Activated naive CD8-positive, alpha-beta T cell treated with anti-CD3 and anti-CD28 coated beads, Interleukin-2, amount 50 U/mL, for 24 hours (primary cell): ENCODE measurements around the gene CHRNE.
A peak's percentile ranks its signal among the peaks of the same experiment; 100 is the strongest.
"Not testable (repeated sequence)": the region's sequence is repeated elsewhere in the genome, so short reads cannot be mapped to it uniquely, and the experiment has no call there.

Experiments used
- ATAC-seq: fragments of 150-1000 bp; cut with Tn5 transposase; one replicate; pipeline ENCODE4 v1.10.0; 2021
- DNase-seq: peaks from one replicate; pipeline ENCODE4 v3.0.0; 2021
- H3K27ac Mint-ChIP-seq: one replicate; pipeline ENCODE4 v1.8.0; 2021; ENCODE audit warnings: mild to moderate bottlenecking, mixed read lengths
- H3K27me3 Mint-ChIP-seq: one replicate; pipeline ENCODE4 v1.8.0; 2021; ENCODE audit warnings: mixed read lengths
- H3K36me3 Mint-ChIP-seq: one replicate; pipeline ENCODE4 v1.8.0; 2021; ENCODE audit warnings: low read depth, mixed read lengths
- H3K4me1 Mint-ChIP-seq: one replicate; pipeline ENCODE4 v1.8.0; 2021; ENCODE audit warnings: mixed read lengths
- H3K4me3 Mint-ChIP-seq: one replicate; pipeline ENCODE4 v1.8.0; 2021; ENCODE audit warnings: mild to moderate bottlenecking, moderate library complexity, mixed read lengths
- H3K9me3 Mint-ChIP-seq: one replicate; pipeline ENCODE4 v1.8.0; 2021; ENCODE audit warnings: mixed read lengths

The CHRNE gene

DNA sequence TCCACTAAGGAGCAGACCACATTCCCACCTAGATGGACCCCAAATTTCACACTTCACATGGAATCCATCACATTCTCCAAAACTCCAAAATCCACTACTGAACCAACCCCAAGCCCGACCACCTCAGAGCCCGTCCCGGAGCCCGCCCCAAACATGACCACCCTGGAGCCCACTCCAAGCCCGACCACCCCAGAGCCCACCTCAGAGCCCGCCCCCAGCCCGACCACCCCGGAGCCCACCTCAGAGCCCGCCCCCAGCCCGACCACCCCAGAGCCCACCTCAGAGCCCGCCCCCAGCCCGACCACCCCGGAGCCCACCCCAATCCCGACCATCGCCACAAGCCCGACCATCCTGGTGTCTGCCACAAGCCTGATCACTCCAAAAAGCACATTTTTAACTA, 30.7 kb upstream of the CHRNE start:
- Mint-ChIP-seq H3K27ac (peak overlapping the region; percentile 49), H3K4me1 (peaks cover 28% of the 10 kb centered on the region), H3K36me3 (peaks cover 19% of the 10 kb centered on the region), H3K4me3 (peak overlapping the region; percentile 23), H3K27me3 (no peaks in the 10 kb centered on the region), H3K9me3 (no peaks in the 10 kb centered on the region)
- no peak for ATAC-seq
- DNase-seq = no peak

GRCh38 chr17:4932756-4933155, 29.9 kb upstream of the CHRNE start:
- H3K27me3 Mint-ChIP-seq = no peaks in the 10 kb centered on the region
- H3K4me3 Mint-ChIP-seq = no peak overlapping the region
- DNase-seq (no peak), ATAC-seq (no peak)
- H3K27ac Mint-ChIP-seq = no peak overlapping the region
- peaks cover 18% of the 10 kb centered on the region for H3K36me3 Mint-ChIP-seq
- H3K9me3 Mint-ChIP-seq = no peaks in the 10 kb centered on the region
- peaks cover 21% of the 10 kb centered on the region for H3K4me1 Mint-ChIP-seq

DNA sequence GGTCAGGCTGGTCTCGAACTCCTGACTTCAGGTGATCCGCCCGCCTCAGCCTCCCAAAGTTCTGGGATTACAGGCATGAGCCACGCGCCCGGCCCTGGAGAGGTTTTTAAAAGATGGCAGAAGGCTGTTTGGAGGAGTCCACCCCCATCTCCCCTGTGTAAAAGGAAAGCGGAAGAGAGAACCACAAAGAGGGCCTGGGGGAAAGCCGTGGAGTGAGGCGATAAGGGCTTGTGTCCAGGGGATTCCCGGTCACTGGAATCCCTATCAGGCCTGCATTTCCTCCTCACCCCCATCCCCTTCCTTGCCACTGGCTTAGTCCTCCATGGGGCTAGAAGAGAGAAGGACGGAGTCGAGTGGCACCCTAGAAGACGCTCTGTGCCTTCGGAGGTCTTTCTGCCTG, 29.1 kb upstream of the CHRNE start, which contains the start of gene GP1BA:
Gene GP1BA (plus strand): TSS at position 315 of the 400 bp plus-strand sequence. CDS start 328 bp downstream, outside the sequence.
- ATAC-seq = no peak
- Mint-ChIP-seq H3K27ac (no peak within 1 kb of the TSS), H3K4me1 (peaks cover 20% of the 10 kb centered on the region), H3K4me3 (no peak within 1 kb of the TSS), H3K36me3 (peaks cover 15% of the 10 kb centered on the region), H3K27me3 (no peaks in the 10 kb centered on the region), H3K9me3 (no peaks in the 10 kb centered on the region)
- DNase-seq = no peak

GRCh38 chr17:4928881-4929280, 26.0 kb upstream of the CHRNE start:
- Mint-ChIP-seq H3K27me3 (no peaks in the 10 kb centered on the region), H3K4me1 (peaks cover 7% of the 10 kb centered on the region)
- ATAC-seq = no peak

DNA sequence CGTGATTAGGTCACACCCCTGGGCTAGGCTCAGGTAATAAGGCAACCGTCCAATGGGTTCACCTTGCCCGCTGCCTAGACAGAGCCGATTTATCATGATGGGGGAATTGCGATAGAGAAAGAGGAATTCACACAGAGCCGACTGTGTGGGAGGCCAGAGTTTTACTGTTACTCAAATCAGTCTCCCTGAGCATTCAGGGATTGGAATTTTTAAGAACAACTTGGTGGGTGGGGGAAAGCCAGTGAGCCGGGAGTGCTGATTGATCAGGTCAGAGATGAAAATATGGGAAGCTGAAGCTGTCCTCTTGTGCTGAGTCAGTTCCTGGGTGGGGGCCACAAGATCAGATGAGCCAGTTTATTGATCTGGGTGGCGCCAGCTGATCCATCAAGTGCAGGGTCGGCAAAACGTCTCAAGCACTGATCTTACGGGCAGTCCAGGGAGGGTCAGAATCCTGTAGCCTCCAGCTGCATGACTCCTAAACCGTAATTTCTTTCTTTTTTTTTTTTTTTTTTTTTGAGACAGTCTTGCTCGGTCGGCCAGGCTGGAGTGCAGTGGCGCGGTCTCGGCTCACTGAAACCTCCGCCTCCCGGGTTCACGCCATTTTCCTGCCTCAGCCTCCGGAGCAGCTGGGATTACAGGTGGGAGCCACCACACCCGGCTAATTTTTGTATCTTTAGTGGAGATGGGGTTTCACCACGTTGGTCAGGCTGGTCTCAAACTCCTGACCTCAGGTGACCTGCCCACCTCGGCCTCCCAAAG, 23.9 kb upstream of the CHRNE start:
- H3K4me1 Mint-ChIP-seq, H3K27ac Mint-ChIP-seq, H3K27me3 Mint-ChIP-seq, H3K9me3 Mint-ChIP-seq, DNase-seq, H3K4me3 Mint-ChIP-seq, H3K36me3 Mint-ChIP-seq, ATAC-seq: not testable (repeated sequence)

More at GRCh38 chr17:4928881-4929280, 26.0 kb upstream of the CHRNE start:
- no peak for DNase-seq
- Mint-ChIP-seq H3K36me3 (peaks cover 8% of the 10 kb centered on the region), H3K9me3 (no peaks in the 10 kb centered on the region), H3K27ac (no peak overlapping the region), H3K4me3 (no peak overlapping the region)

GRCh38 chr17:4921320-4921719, 18.4 kb upstream of the CHRNE start:
- no peak overlapping the region for H3K4me3 Mint-ChIP-seq
- H3K9me3 Mint-ChIP-seq = no peaks in the 10 kb centered on the region
- H3K4me1 Mint-ChIP-seq = no peaks in the 10 kb centered on the region
- H3K27me3 Mint-ChIP-seq = no peaks in the 10 kb centered on the region
- DNase-seq = no peak
- no peaks in the 10 kb centered on the region for H3K36me3 Mint-ChIP-seq
- no peak for ATAC-seq
- no peak overlapping the region for H3K27ac Mint-ChIP-seq

DNA sequence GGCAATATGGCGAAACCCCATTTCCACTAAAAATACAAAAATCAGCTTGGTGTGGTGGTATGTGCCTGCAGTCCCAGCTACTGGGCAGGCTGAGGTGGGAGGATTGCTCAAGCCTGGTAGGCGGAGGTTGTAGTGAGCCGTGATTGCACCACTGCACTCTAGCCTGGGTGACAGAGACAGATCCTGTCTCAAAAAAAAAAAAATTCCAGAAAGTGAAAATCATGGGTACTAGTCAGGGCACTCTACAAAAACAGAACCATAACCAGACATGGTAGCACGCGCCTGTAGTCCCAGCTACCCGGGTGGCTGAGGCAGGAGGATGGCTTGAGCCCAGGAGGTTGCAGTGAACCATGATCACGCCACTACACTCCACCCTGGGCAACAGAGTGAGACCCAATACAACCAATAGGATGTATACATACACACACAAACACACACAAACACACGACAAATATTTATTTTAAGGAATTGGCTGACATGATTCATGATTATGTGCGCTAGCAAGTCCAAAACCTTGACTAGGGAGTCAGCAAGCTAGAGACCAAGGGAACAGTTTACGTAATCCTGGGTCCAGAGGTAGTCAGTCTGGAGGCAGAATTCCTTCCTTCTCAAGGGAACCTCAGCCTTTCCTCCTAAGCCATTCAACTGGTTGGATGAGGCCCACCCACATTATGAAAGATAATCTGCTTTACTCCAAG, 17.6 kb upstream of the CHRNE start:
- Mint-ChIP-seq H3K9me3 (no peaks in the 10 kb centered on the region), H3K36me3 (no peaks in the 10 kb centered on the region), H3K4me1 (no peaks in the 10 kb centered on the region), H3K27me3 (no peaks in the 10 kb centered on the region), H3K4me3 (no peak overlapping the region), H3K27ac (no peak overlapping the region)
- ATAC-seq (no peak), DNase-seq (no peak)

DNA sequence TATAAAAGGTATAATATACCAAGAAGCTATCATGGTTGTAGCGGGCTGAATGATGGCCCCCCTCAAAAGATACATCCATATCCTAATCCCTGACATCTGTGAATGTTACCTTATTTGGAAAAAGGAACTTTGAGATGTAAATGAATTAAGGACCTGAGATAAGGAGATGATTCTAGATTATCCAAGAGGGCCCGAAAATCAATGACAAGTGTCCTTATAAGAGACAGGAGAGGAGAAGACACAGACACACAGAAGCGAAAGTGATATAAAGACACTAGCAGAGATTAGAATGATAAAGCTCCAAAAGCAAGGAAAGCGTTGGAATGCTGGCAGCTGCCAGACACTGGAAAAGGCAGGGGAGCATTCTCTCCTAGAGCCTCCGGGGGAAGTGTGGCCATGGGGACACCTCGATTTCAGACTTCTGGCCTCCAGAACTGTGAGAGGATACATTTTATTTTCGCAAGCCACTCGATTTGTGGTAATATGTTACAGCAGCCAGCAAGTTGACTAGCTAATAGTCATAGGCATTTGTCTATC, 16.7 kb upstream of the CHRNE start:
- ATAC-seq = no peak
- H3K9me3 Mint-ChIP-seq = no peaks in the 10 kb centered on the region
- H3K4me3 Mint-ChIP-seq = no peak overlapping the region
- H3K27me3 Mint-ChIP-seq = no peaks in the 10 kb centered on the region
- no peak for DNase-seq
- no peaks in the 10 kb centered on the region for H3K4me1 Mint-ChIP-seq
- no peaks in the 10 kb centered on the region for H3K36me3 Mint-ChIP-seq
- no peak overlapping the region for H3K27ac Mint-ChIP-seq

DNA sequence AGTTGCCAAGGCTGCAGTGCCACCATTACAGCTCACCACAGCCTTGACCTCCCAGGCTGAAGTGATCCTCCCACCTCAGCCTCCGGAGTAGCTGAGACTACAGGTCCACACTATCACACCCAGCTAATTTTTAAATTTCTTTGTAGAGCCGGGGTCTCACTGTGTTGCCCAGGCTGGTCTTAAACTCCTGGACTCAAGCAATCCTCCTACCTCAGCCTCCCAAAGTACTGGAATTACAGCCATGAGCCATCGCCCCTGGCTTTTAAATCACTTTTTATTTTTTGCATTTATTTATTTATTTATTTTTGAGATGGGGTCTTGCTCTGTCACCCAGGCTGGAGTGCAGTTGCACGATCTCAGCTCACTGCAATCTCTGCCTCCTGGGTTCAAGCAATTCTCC, 11.7 kb upstream of the CHRNE start:
- not testable (repeated sequence) for H3K9me3 Mint-ChIP-seq, H3K4me1 Mint-ChIP-seq

GRCh38 chr17:4913994-4914393, 11.1 kb upstream of the CHRNE start:
- ATAC-seq (no peak), DNase-seq (no peak)
- no peaks in the 10 kb centered on the region for H3K36me3 Mint-ChIP-seq
- H3K27ac Mint-ChIP-seq = no peak overlapping the region
- H3K4me1 Mint-ChIP-seq = no peaks in the 10 kb centered on the region
- no peak overlapping the region for H3K4me3 Mint-ChIP-seq
- H3K27me3 Mint-ChIP-seq = peaks cover 3% of the 10 kb centered on the region
- H3K9me3 Mint-ChIP-seq = no peaks in the 10 kb centered on the region

More for the DNA sequence above, 11.7 kb upstream of the CHRNE start:
- H3K27me3 Mint-ChIP-seq, H3K27ac Mint-ChIP-seq, H3K36me3 Mint-ChIP-seq, DNase-seq, ATAC-seq, H3K4me3 Mint-ChIP-seq: not testable (repeated sequence)

DNA sequence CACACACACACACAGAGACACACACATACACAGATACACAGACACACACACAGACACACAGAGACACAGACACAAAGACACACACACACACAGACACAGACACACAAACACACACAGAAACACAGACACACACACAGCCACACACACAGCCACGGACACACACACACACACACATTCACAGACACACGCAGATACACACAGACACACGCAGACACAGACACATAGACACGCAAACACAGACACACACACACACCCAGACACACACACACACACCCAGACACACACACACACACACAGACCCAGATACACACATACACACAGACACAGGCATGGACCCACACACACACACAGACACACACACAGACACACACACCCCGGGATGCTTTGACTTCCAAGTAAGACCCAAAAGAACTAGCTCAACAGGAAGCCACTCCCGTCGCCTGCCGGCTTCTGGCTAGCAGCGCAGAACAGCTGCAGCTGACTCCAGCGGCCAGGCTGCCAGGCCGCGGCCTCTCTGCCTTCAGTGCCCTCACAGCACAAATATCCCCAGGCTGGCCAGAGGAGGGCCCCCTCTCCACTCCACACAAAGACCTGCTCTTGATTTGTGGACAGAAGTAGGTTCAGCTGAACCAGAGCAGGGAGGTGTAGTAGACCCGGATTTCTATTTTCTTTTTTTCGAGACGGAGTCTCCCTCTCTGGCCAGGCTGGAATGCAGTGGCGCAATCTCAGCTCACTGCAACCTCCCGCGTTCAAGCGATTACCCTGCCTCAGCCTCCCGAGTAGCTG, 6.0 kb upstream of the CHRNE start:
- DNase-seq (peak; percentile 72), ATAC-seq (peak; percentile 99)
- Mint-ChIP-seq H3K4me3 (no peak overlapping the region), H3K9me3 (no peaks in the 10 kb centered on the region), H3K27ac (no peak overlapping the region), H3K4me1 (no peaks in the 10 kb centered on the region), H3K36me3 (no peaks in the 10 kb centered on the region), H3K27me3 (peaks cover 3% of the 10 kb centered on the region)

- H3K9me3 Mint-ChIP-seq = no peaks in the 10 kb centered on the region
- H3K27me3 Mint-ChIP-seq = peaks cover 3% of the 10 kb centered on the region
- H3K36me3 Mint-ChIP-seq = no peaks in the 10 kb centered on the region
- ATAC-seq (no peak), DNase-seq (no peak)
- H3K4me3 Mint-ChIP-seq = no peak overlapping the region
- peaks cover 5% of the 10 kb centered on the region for H3K4me1 Mint-ChIP-seq
- no peak overlapping the region for H3K27ac Mint-ChIP-seq
Observed at GRCh38 chr17:4908301-4908700, 5.4 kb upstream of the CHRNE start.

DNA sequence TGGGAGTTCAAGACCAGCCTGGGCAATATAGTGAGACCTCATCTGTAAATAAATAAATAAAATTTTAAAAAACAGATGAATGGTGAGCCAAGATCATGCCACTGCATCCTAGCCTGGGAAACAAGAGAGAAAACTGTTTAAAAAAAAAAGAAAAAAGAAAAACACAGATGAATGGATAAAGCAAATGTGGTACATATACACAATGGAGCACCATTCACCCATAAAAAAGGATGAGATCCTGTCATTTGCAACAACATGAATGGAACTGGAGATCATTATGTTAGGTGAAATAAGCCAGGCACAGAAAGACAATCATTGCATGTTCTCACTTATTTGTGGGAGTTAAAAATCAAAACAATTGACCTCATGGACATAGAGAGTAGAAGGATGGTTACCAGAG, 3.7 kb upstream of the CHRNE start:
- not testable (repeated sequence) for H3K9me3 Mint-ChIP-seq, H3K27me3 Mint-ChIP-seq, H3K36me3 Mint-ChIP-seq, DNase-seq, ATAC-seq, H3K27ac Mint-ChIP-seq, H3K4me3 Mint-ChIP-seq
- peaks cover 16% of the 10 kb centered on the region for H3K4me1 Mint-ChIP-seq

- H3K4me1 Mint-ChIP-seq = peaks cover 39% of the 10 kb centered on the region
- H3K27me3 Mint-ChIP-seq = no peaks in the 10 kb centered on the region
- no peaks in the 10 kb centered on the region for H3K36me3 Mint-ChIP-seq
- H3K9me3 Mint-ChIP-seq = no peaks in the 10 kb centered on the region
- ATAC-seq (no peak), DNase-seq (no peak)
- no peak overlapping the region for H3K4me3 Mint-ChIP-seq
- peak overlapping the region; percentile 12 for H3K27ac Mint-ChIP-seq
Observed at GRCh38 chr17:4902540-4902939, 358 bp downstream of the CHRNE start.
